ENCODE results near the gene SMAD7. TPM values are rescaled to one million over a fixed set of nuclear protein-coding genes. Genes with fewer than 3 reads are reported as not detected.

The SMAD7 gene
- total RNA-seq, 1 donor from 2014 or later, result 24.3 TPM

DNA sequence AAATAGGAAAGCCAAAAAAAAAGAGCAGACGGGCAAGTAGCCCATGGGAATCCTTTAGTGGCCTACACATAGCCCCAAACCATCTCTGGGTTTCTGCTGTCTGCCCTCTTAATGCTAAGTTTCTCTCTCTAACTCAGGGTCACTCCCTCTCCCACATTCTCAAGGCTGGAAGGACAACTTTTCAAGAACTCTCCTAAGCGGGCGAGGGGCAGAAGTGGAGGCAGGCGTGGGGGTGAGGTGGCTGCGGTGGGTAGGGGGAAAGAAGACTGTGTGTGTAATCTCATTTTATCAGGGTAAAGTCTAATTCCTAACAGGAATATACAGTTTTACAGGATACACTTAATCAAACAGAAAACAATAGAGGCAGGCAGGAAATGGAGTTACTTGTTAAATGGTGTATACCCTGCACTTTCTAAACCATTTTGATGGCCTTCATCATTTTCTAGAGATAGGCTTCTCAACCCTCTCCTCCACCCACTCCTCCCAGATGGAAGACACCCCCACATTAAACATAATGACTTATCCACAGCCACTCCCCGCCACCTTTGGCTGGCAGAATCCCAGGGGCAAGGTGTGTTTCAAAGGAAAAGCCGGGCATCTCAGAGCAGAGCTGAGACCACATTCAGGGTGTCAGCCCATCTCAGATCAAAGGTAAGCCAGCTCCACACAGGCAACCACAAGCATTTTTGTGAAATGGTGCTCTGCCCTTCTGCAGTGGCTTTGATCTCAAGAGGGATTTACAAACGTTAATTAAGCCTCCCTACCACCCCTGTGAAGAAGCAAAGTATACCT lies 6.8 kb downstream of the SMAD7 start:
- peaks cover 6% of the 10 kb centered on the region for H3K36me3 Mint-ChIP-seq (ENCODE audit: insufficient read depth)
- no peak overlapping the region for H3K27ac Mint-ChIP-seq
- no peak for DNase-seq (ENCODE audit: low spot score, unreplicated experiment)
- peaks cover 86% of the 10 kb centered on the region for H3K4me1 Mint-ChIP-seq (ENCODE audit: low read depth)
- H3K4me3 Mint-ChIP-seq (ENCODE audit: low read depth), result peak overlapping the region; percentile 53
- TF ChIP-seq, protein P1, sequence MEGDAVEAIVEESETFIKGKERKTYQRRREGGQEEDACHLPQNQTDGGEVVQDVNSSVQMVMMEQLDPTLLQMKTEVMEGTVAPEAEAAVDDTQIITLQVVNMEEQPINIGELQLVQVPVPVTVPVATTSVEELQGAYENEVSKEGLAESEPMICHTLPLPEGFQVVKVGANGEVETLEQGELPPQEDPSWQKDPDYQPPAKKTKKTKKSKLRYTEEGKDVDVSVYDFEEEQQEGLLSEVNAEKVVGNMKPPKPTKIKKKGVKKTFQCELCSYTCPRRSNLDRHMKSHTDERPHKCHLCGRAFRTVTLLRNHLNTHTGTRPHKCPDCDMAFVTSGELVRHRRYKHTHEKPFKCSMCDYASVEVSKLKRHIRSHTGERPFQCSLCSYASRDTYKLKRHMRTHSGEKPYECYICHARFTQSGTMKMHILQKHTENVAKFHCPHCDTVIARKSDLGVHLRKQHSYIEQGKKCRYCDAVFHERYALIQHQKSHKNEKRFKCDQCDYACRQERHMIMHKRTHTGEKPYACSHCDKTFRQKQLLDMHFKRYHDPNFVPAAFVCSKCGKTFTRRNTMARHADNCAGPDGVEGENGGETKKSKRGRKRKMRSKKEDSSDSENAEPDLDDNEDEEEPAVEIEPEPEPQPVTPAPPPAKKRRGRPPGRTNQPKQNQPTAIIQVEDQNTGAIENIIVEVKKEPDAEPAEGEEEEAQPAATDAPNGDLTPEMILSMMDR (IDR thresholded peaks at IDR 0.05; ENCODE audit: unreplicated experiment), result no peak
- H3K9me3 Mint-ChIP-seq (ENCODE audit: low read depth), result no peaks in the 10 kb centered on the region
- no peaks in the 10 kb centered on the region for H3K27me3 Mint-ChIP-seq

GRCh38 chr18:48943333-48943732 lies 7.4 kb downstream of the SMAD7 start:
- H3K27me3 Mint-ChIP-seq, result no peaks in the 10 kb centered on the region
- TF ChIP-seq, protein P1 (IDR thresholded peaks at IDR 0.05; ENCODE audit: unreplicated experiment), result no peak
- peaks cover 91% of the 10 kb centered on the region for H3K4me1 Mint-ChIP-seq (ENCODE audit: low read depth)
- H3K27ac Mint-ChIP-seq, result peak overlapping the region; percentile 60
- H3K36me3 Mint-ChIP-seq (ENCODE audit: insufficient read depth), result peaks cover 7% of the 10 kb centered on the region
- peak overlapping the region; percentile 30 for H3K4me3 Mint-ChIP-seq (ENCODE audit: low read depth)
- H3K9me3 Mint-ChIP-seq (ENCODE audit: low read depth), result no peaks in the 10 kb centered on the region
- no peak for DNase-seq (ENCODE audit: low spot score, unreplicated experiment)

- Mint-ChIP-seq H3K36me3 (ENCODE audit: insufficient read depth) (peaks cover 7% of the 10 kb centered on the region), H3K9me3 (ENCODE audit: low read depth) (no peaks in the 10 kb centered on the region), H3K27ac (peak overlapping the region; percentile 60), H3K4me3 (ENCODE audit: low read depth) (peak overlapping the region; percentile 30), H3K4me1 (ENCODE audit: low read depth) (peaks cover 92% of the 10 kb centered on the region), H3K27me3 (no peaks in the 10 kb centered on the region)
- TF ChIP-seq, protein P1 (IDR thresholded peaks at IDR 0.05; ENCODE audit: unreplicated experiment), result no peak
- peak; percentile 46 for DNase-seq (ENCODE audit: low spot score, unreplicated experiment)
Measured at GRCh38 chr18:48942554-48943261, 8.1 kb downstream of the SMAD7 start.

DNA sequence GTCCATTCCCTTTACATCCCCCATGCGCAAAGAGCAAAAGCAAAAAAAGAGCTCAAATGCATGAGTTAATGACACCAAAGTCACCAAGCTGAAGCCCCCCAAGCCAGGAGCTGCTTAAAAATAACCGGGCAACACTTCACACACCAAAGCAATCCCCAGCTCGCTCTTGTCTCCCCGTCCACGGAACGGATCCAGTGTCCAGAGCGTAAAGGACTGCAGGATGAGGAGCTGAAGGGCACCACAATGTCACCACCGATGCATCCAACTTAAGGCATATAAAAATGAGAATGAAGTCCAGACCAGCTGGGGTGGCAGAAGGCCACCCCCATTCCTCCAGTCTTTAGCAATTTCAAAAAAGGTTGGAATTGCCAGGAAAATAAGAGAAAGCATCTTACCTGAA lies 8.7 kb downstream of the SMAD7 start:
- peak overlapping the region; percentile 60 for H3K27ac Mint-ChIP-seq

GRCh38 chr18:48941672-48942071 lies 9.1 kb downstream of the SMAD7 start:
- no peaks in the 10 kb centered on the region for H3K27me3 Mint-ChIP-seq
- TF ChIP-seq, protein P1 (IDR thresholded peaks at IDR 0.05; ENCODE audit: unreplicated experiment), result no peak
- DNase-seq (ENCODE audit: low spot score, unreplicated experiment), result no peak
- H3K27ac Mint-ChIP-seq, result peak overlapping the region; percentile 60
- H3K9me3 Mint-ChIP-seq (ENCODE audit: low read depth), result no peaks in the 10 kb centered on the region
- peaks cover 87% of the 10 kb centered on the region for H3K4me1 Mint-ChIP-seq (ENCODE audit: low read depth)
- peak overlapping the region; percentile 46 for H3K4me3 Mint-ChIP-seq (ENCODE audit: low read depth)
- H3K36me3 Mint-ChIP-seq (ENCODE audit: insufficient read depth), result peaks cover 7% of the 10 kb centered on the region

More for the DNA sequence above, 8.7 kb downstream of the SMAD7 start:
- H3K4me1 Mint-ChIP-seq (ENCODE audit: low read depth), result peaks cover 91% of the 10 kb centered on the region
- no peaks in the 10 kb centered on the region for H3K9me3 Mint-ChIP-seq (ENCODE audit: low read depth)
- TF ChIP-seq, protein P1 (IDR thresholded peaks at IDR 0.05; ENCODE audit: unreplicated experiment), result no peak
- DNase-seq (ENCODE audit: low spot score, unreplicated experiment), result no peak
- H3K4me3 Mint-ChIP-seq (ENCODE audit: low read depth), result peak overlapping the region; percentile 46
- no peaks in the 10 kb centered on the region for H3K27me3 Mint-ChIP-seq
- peaks cover 7% of the 10 kb centered on the region for H3K36me3 Mint-ChIP-seq (ENCODE audit: insufficient read depth)
